Immature natural killer cell (primary cell): ENCODE results near the gene CHCHD3. TPM values are rescaled to one million over a fixed set of nuclear protein-coding genes. Genes with fewer than 3 reads are reported as not detected.
A peak's percentile ranks its signal among the peaks of the same experiment; 100 is the strongest.

ENCODE experiments used
- DNase-seq, 3 donors: peaks; one replicate each; pipeline ENCODE4 v3.0.0; 2022; ENCODE audit warnings: mixed read lengths in 1 of 3
- H3K27ac Mint-ChIP-seq, 6 donors: one replicate each; pipeline ENCODE4 v1.8.0; 2020; ENCODE audit warnings: mixed read lengths in 6 of 6, mild to moderate bottlenecking in 5 of 6, inconsistent platforms in 4 of 6, moderate library complexity in 3 of 6
- H3K27me3 Mint-ChIP-seq, 3 donors: one replicate each; pipeline ENCODE4 v1.8.0; 2020 to 2021; ENCODE audit warnings: low read depth in 3 of 3, mild to moderate bottlenecking in 3 of 3, mixed read lengths in 3 of 3, moderate library complexity in 3 of 3, inconsistent platforms in 1 of 3
- H3K36me3 Mint-ChIP-seq, 3 donors: one replicate each; pipeline ENCODE4 v1.8.0; 2020; ENCODE audit warnings: mixed read lengths in 3 of 3, inconsistent platforms in 2 of 3, mild to moderate bottlenecking in 2 of 3
- H3K4me1 Mint-ChIP-seq, 2 donors: one replicate each; pipeline ENCODE4 v1.8.0; 2020; ENCODE audit warnings: inconsistent platforms in 2 of 2, mild to moderate bottlenecking in 2 of 2, mixed read lengths in 2 of 2, moderate library complexity in 1 of 2
- H3K4me3 Mint-ChIP-seq, 5 donors: one replicate each; pipeline ENCODE4 v1.8.0; 2020; ENCODE audit warnings: mild to moderate bottlenecking in 5 of 5, mixed read lengths in 5 of 5, inconsistent platforms in 3 of 5, moderate library complexity in 3 of 5
- H3K9me3 Mint-ChIP-seq, 6 donors: one replicate each; pipeline ENCODE4 v1.8.0; 2020; ENCODE audit warnings: mild to moderate bottlenecking in 6 of 6, mixed read lengths in 6 of 6, inconsistent platforms in 4 of 6, moderate library complexity in 3 of 6
- polyA plus RNA-seq, 3 donors: library from polyadenylated mRNA; unstranded; fragments of 300-500 nt; fragmentation: Illumina TruSeq; gene quantifications; one replicate each; pipeline ENCODE4 v1.2.3, GENCODE V29; 2021

Gene CHCHD3
- polyA plus RNA-seq, 3 donors from 2014 or later: 57.8 to 65.9 (median 61.4) TPM

- Mint-ChIP-seq H3K4me1 (peaks cover 0 to 5% of the 10 kb centered on the region in 2 donors), H3K27ac (no peak overlapping the region), H3K36me3 (no peaks in the 10 kb centered on the region), H3K27me3 (peaks cover 0 to under 1% (median 0%) of the 10 kb centered on the region in 3 donors), H3K9me3 (no peaks in the 10 kb centered on the region), H3K4me3 (no peak overlapping the region)
- DNase-seq: no peak
Observed at GRCh38 chr7:132759482-132760243, 322.2 kb downstream of the CHCHD3 start.

- Mint-ChIP-seq H3K4me3 (no peak overlapping the region), H3K27me3 (peaks cover 0 to 2% (median 0%) of the 10 kb centered on the region in 3 donors), H3K4me1 (peaks cover 0 to 5% of the 10 kb centered on the region in 2 donors), H3K36me3 (no peaks in the 10 kb centered on the region), H3K27ac (no peak overlapping the region), H3K9me3 (no peaks in the 10 kb centered on the region)
- DNase-seq: no peak
Observed at GRCh38 chr7:132758986-132759385, 322.9 kb downstream of the CHCHD3 start.

GRCh38 chr7:132757783-132758182 is 324.1 kb downstream of the CHCHD3 start:
- Mint-ChIP-seq H3K4me3 (no peak overlapping the region), H3K36me3 (no peaks in the 10 kb centered on the region), H3K27ac (peak overlapping the region in 1 of 6 donors; percentile 41), H3K9me3 (no peaks in the 10 kb centered on the region), H3K4me1 (peaks cover 0 to 5% of the 10 kb centered on the region in 2 donors), H3K27me3 (peaks cover 0 to 2% (median 2%) of the 10 kb centered on the region in 3 donors)
- no peak for DNase-seq

GRCh38 chr7:132756484-132756990 is 325.4 kb downstream of the CHCHD3 start:
- Mint-ChIP-seq H3K9me3 (no peaks in the 10 kb centered on the region), H3K27me3 (peaks cover 0 to 4% (median 2%) of the 10 kb centered on the region in 3 donors), H3K36me3 (no peaks in the 10 kb centered on the region), H3K4me1 (peaks cover 0 to 5% of the 10 kb centered on the region in 2 donors), H3K27ac (peak overlapping the region in 1 of 6 donors; percentile 56), H3K4me3 (no peak overlapping the region)
- no peak for DNase-seq

- H3K36me3 Mint-ChIP-seq: no peaks in the 10 kb centered on the region
- H3K27ac Mint-ChIP-seq: no peak overlapping the region
- H3K9me3 Mint-ChIP-seq: no peaks in the 10 kb centered on the region
- H3K27me3 Mint-ChIP-seq: peaks cover 0 to 4% (median 2%) of the 10 kb centered on the region in 3 donors
- DNase-seq: no peak
- peaks cover 0 to 5% of the 10 kb centered on the region in 2 donors for H3K4me1 Mint-ChIP-seq
- H3K4me3 Mint-ChIP-seq: no peak overlapping the region
Observed at GRCh38 chr7:132755538-132756483, 326.1 kb downstream of the CHCHD3 start.

GRCh38 chr7:132752431-132752830 is 329.5 kb downstream of the CHCHD3 start:
- no peak for DNase-seq
- Mint-ChIP-seq H3K36me3 (no peaks in the 10 kb centered on the region), H3K4me1 (peaks cover 0 to 5% of the 10 kb centered on the region in 2 donors), H3K27ac (no peak overlapping the region), H3K9me3 (peaks cover 0 to 7% (median 0%) of the 10 kb centered on the region in 6 donors), H3K4me3 (no peak overlapping the region), H3K27me3 (peaks cover 2 to 11% (median 4%) of the 10 kb centered on the region in 3 donors)

- H3K27ac Mint-ChIP-seq: no peak overlapping the region
- no peak for DNase-seq
- no peaks in the 10 kb centered on the region for H3K36me3 Mint-ChIP-seq
- peaks cover 2 to 11% (median 4%) of the 10 kb centered on the region in 3 donors for H3K27me3 Mint-ChIP-seq
- H3K4me1 Mint-ChIP-seq: no peaks in the 10 kb centered on the region
- H3K9me3 Mint-ChIP-seq: peaks cover 0 to 7% (median 0%) of the 10 kb centered on the region in 6 donors
- H3K4me3 Mint-ChIP-seq: no peak overlapping the region
Observed at GRCh38 chr7:132751244-132751647, 330.6 kb downstream of the CHCHD3 start.

GRCh38 chr7:132750530-132751217 is 331.2 kb downstream of the CHCHD3 start:
- no peaks in the 10 kb centered on the region for H3K36me3 Mint-ChIP-seq
- no peak overlapping the region for H3K27ac Mint-ChIP-seq
- H3K4me3 Mint-ChIP-seq: peak overlapping the region in 1 of 5 donors; percentile 5
- no peak for DNase-seq
- peaks cover 2 to 11% (median 4%) of the 10 kb centered on the region in 3 donors for H3K27me3 Mint-ChIP-seq
- no peaks in the 10 kb centered on the region for H3K4me1 Mint-ChIP-seq
- peaks cover 0 to 8% (median 0%) of the 10 kb centered on the region in 6 donors for H3K9me3 Mint-ChIP-seq

GRCh38 chr7:132750096-132750495 is 331.8 kb downstream of the CHCHD3 start:
- Mint-ChIP-seq H3K4me1 (no peaks in the 10 kb centered on the region), H3K9me3 (peaks cover 0 to 8% (median 0%) of the 10 kb centered on the region in 6 donors), H3K4me3 (peak overlapping the region in 2 of 5 donors; percentile 23 to 27), H3K27ac (no peak overlapping the region), H3K27me3 (peaks cover 2 to 11% (median 4%) of the 10 kb centered on the region in 3 donors), H3K36me3 (no peaks in the 10 kb centered on the region)
- no peak for DNase-seq

GRCh38 chr7:132745510-132745909 is 336.4 kb downstream of the CHCHD3 start:
- Mint-ChIP-seq H3K4me3 (no peak overlapping the region), H3K27ac (no peak overlapping the region), H3K27me3 (peaks cover 6 to 9% (median 6%) of the 10 kb centered on the region in 3 donors), H3K4me1 (no peaks in the 10 kb centered on the region), H3K36me3 (peaks cover 0 to 11% (median 3%) of the 10 kb centered on the region in 3 donors), H3K9me3 (peaks cover 2 to 18% (median 8%) of the 10 kb centered on the region in 6 donors)
- DNase-seq: no peak

- peaks cover 2 to 18% (median 10%) of the 10 kb centered on the region in 6 donors for H3K9me3 Mint-ChIP-seq
- peaks cover 0 to 11% (median 3%) of the 10 kb centered on the region in 3 donors for H3K36me3 Mint-ChIP-seq
- no peak overlapping the region for H3K27ac Mint-ChIP-seq
- peaks cover 6 to 12% (median 6%) of the 10 kb centered on the region in 3 donors for H3K27me3 Mint-ChIP-seq
- no peak for DNase-seq
- H3K4me3 Mint-ChIP-seq: no peak overlapping the region
- H3K4me1 Mint-ChIP-seq: no peaks in the 10 kb centered on the region
Observed at GRCh38 chr7:132743974-132744373, 337.9 kb downstream of the CHCHD3 start.

- Mint-ChIP-seq H3K36me3 (peaks cover 0 to 11% (median 3%) of the 10 kb centered on the region in 3 donors), H3K27me3 (peaks cover 6 to 8% (median 8%) of the 10 kb centered on the region in 3 donors), H3K4me1 (no peaks in the 10 kb centered on the region), H3K27ac (no peak overlapping the region), H3K4me3 (no peak overlapping the region), H3K9me3 (peaks cover 2 to 18% (median 7%) of the 10 kb centered on the region in 6 donors)
- DNase-seq: no peak
Observed at GRCh38 chr7:132742189-132742612, 339.7 kb downstream of the CHCHD3 start.

GRCh38 chr7:132740176-132740575 is 341.7 kb downstream of the CHCHD3 start:
- no peak for DNase-seq
- no peaks in the 10 kb centered on the region for H3K4me1 Mint-ChIP-seq
- peaks cover 2 to 18% (median 6%) of the 10 kb centered on the region in 6 donors for H3K9me3 Mint-ChIP-seq
- no peak overlapping the region for H3K4me3 Mint-ChIP-seq
- peaks cover 6 to 9% (median 8%) of the 10 kb centered on the region in 3 donors for H3K27me3 Mint-ChIP-seq
- H3K27ac Mint-ChIP-seq: no peak overlapping the region
- H3K36me3 Mint-ChIP-seq: peaks cover 0 to 11% (median 3%) of the 10 kb centered on the region in 3 donors
